Activated T-cell treated with anti-CD3 and anti-CD28 coated beads for 4 hours (primary cell): ENCODE data around the gene SLC39A12.
"Not testable (repeated sequence)": the region's sequence is repeated elsewhere in the genome, so short reads cannot be mapped to it uniquely, and the experiment has no call there.

Experiments
- DNase-seq: peaks from one replicate; pipeline ENCODE4 v3.0.0-alpha.2; 2020

SLC39A12 gene

DNA sequence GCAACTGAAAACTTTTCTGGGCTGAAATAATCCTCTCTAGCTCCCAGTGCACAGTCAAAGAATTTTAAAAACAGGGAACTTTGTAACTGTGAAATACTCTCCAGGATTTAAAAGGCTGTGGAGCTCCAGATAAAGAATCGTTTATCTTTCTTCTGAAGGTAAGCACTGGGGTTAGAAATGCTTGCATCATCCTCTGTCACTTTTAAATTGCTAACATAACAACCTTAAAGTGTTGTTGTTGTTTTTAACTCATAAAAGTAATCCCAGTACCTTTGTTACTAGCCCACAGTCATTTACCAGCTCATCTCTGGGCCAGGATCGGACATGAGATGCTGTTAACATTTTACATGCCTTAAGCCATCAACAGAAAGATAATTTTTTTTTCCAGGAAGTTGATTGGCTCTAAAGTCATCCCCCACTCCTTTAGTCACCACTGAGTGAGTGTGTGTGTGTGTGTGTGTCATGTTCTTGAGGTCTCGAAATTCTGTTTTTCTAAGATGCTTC lies at the start of gene SLC39A12:
TSS of gene SLC39A12 (plus strand) at position 51 of the 504 bp plus-strand sequence. CDS start 1,359 bp downstream, outside the sequence.
- no peak for DNase-seq

DNA sequence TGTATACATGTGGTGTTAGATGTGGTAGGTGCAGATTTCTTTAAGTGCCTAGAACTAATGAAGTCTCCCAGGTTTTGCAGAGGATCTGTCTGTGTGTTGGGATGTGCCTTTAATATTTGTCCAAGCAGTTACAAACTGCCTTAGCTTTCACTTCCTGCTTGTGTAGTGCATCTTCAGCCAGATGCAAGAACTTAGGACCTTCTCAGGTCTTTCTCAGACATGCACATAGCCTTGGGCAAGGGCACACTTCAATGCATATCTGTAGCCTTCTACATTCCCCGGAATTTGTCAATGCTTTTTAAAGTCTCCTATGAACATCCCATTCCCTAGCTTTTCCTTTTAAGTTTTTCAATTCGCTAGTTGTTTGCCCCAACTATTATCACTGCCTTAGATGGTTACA lies 47.2 kb upstream of the SLC39A12 start:
- DNase-seq: no peak

DNA sequence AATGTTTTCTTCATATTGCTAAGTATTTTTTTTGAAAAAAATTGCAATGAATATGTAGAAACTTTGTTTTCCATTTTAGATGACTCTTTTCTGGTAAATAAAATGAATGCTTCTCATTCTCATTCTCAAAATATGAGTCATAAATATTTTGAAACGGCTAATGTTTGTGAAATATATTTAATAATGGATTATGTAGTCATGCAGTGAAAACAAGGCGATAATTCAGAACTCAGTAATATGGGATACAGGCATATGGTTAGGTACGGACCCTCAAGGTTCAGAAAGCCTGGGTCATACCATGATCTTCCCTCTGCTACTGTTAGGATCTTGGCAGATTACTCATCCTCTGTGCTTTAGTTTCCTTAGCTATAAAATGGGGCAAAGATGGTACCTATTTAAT lies 46.2 kb upstream of the SLC39A12 start:
- no peak for DNase-seq

DNA sequence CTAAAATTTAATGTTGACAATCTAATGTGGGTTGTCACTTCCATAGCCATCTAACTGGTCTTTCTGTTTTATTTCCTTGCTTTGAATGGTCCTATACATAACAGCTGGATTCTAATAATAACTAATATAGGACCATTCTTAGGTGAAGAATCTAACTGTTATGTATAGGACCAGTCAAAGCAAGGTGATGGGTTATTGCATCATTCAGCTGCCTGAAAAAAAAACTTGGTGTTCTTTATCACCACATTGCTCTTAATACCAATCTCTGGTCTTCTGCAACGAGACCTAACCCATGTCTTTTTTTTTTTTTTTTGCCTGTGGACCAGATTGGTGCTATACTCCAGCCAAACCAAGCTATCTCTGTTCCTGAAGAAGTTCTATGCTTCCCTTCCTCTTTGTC lies 45.7 kb upstream of the SLC39A12 start:
- no peak for DNase-seq

DNA sequence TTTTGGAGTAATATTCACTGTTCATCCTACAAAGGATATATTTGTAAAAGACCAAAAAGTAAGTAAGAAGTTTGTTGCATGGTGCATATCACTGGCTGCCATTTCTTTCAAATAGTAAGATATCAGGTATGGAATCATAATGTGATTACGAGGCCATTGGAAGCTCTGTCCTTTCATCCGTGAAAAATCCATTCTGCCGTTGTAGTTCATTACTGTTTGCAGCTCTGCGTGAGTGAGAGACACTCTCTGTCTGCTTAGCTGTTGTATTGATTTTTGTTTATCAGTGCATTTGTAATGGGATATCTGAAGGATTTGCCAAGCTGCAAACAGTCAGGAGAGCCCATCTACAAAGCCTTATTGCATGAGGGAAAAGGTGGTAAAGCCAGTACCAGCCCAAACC lies 44.1 kb upstream of the SLC39A12 start:
- DNase-seq: no peak

DNA sequence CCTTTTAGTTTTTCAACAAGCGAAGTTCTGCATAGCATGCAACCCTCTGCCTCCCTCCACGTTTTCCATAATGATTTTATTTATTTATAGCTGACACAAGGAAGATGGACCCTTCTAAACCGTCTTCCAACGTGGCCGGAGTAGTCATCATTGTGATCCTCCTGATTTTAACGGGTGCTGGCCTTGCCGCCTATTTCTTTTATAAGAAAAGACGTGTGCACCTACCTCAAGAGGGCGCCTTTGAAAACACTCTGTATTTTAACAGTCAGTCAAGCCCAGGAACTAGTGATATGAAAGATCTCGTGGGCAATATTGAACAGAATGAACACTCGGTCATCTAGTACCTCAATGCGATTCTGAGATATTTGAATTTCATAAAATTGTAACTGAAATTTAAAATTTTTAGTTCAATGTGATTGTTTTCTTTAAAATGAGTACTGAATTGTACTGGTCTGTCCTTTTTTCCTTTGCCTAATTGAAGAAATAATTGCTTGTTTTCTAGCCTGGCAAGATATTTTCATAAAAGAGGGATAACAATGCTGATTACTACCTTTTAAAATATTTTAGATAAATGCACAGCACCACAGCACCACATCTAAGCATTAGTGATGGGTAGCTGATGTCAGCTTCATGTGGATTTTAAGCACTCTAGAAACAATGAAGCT lies 41.5 kb upstream of the SLC39A12 start:
- no peak for DNase-seq

DNA sequence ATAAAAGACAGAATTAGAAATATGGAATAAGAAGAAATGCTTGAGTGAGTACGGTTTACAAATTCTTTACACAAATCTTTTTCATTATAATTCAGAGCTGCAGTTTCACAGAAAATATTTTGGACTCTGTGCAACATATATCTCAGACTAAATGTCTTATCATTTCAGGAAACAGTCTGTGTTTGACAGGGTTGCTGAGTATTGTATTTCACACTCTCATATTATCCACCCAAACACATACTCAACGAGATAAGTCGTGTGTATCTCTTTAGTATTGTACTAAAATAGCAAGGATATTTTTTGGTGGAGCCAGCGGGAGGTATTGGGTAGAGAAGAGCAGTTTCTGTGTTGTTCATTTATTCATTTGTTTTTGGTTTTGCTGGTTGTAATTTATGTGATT lies 39.0 kb upstream of the SLC39A12 start:
- DNase-seq: no peak

DNA sequence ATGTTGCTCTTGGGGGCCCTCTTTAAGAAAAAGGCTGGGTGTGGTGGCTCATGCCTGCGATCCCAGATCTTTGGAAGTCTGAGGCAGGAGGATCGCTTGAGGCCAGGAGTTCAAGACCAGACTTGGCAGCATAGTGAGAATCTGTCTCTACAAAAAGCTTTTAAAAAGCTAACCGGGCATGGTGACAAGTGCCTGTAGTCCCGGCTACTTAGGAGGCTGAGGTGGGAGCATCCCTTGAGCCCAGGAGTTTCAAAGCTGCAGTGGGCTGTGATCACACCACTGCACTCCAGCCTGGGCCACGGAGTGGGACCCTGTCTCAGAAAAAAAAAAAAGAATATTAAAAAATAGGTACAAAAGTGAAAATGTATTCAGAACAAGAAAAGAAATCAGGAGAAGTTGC lies 38.1 kb upstream of the SLC39A12 start:
- no peak for DNase-seq

DNA sequence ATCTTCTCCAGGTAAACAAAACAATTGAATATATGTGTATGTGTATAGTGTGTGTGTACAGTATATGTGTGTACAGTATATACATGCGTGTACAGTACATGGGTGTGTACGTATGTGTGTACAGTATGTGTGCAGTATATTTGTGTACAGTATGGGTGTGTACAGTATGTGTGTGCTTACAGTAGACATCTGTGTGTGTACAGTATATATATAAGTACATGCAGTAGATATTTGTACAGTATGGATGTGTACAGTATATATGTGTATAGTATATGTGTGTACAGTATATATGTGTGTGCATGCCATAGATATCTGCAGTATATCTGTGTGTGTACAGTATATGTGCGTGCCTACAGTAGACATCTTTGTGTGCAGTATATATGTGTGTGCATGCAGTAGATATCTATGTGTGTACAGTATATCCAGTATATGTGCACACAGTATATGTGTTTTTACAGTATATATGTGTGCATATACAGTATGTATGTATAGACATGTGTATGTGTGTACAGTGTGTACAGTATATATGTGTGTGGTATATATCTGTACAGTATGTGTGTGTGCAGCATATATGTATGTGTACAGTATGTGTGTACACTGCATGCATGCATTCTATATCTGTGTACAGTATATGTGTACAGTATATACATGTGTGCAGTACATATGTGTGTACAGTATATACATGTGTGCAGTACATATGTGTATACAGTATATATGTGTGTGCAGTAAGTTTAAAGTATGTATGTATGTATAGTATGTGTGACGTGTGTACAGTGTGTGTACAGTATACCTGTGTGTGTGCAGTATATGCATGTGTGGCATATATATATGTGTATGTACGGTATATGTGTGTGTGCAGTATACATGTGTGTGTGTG lies 37.3 kb upstream of the SLC39A12 start:
- DNase-seq: no peak

DNA sequence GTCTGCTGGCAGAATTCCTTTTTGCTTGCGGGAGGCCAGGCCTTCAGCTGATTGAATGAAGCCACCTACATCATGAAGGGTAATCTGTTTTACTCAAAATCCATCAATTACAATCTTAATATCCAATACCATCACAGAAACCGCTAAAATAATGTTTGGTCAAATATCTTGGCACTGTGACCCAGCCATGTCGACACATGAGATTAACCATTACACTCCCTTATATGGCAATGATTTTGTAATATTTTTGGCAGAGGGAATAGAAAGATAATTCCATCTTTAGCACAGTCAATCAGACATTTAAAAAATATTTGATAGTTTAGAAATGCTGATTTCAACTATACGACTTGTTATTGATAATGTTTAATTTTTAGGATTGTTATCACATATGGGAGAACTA lies 36.5 kb upstream of the SLC39A12 start:
- DNase-seq: no peak

DNA sequence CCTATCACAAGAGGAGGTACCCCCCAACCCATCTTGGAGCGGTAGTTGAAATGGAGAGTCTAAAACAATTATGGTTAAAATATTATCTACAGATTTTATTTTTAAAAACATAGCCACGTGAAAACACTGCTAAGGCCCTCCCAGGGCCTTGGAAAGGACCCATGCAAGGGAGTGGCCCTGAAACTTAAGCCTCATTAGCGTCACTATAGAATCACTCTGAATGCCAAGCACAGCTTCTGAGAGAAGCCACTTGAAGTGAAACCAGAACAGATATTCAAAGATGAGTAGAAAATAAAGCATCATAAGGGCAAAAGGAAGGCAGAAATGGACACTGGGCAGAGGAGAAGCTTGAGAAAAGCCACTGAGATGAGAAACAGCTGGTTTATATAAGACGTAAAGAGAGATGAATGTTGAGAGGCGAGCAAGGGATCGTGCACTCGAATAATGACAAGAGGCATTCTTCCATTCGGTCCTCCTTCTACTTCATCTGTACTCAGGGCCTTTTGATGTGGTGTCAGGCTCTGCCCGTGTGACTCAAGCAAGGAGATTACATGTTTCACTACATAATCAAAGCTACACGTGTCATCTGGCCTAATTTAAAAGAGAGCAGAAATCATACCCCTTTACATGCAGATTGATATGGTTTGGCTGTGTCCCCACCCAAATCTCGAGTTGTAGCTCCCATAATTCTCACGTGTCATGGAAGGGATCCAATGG lies 33.4 kb upstream of the SLC39A12 start:
- no peak for DNase-seq

DNA sequence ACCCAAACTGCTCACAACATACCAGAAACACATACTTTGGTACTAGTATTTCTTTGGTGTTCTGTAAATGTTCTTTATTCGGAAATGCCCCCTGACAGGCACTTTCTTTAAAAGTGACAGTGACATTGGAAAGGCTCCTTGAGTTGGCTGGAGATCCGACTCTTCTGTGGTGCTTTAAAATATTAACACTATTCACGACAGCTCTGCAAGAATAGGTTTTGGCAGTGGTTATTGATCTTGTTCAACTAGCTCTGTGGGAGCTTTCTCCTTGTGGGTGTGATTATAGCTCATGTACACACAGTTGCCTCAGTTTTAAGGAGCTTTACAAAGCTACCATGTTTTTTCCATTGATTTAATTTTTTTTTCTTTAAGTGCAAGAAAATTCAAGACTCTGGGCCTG lies 30.3 kb upstream of the SLC39A12 start:
- DNase-seq: no peak

DNA sequence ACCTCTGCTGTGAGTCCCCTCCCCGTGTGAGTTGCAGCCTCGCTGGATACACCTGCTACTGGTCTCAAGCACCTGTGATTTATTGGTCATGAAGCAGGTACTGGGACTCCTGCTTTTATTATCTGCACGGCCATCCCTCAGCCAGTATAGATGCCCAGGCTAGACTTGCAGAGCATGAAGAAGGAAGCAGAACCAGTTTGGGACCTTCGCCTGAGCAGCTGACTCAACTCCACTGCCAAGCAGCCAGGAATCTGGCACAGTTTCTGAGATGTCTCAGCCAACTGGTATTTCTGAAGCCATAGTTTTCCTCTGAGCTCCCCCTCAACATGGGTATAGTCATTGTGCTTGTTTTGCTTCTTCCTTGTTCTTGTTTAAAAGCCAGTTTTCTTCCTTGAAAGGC lies 28.0 kb upstream of the SLC39A12 start:
- DNase-seq: no peak

DNA sequence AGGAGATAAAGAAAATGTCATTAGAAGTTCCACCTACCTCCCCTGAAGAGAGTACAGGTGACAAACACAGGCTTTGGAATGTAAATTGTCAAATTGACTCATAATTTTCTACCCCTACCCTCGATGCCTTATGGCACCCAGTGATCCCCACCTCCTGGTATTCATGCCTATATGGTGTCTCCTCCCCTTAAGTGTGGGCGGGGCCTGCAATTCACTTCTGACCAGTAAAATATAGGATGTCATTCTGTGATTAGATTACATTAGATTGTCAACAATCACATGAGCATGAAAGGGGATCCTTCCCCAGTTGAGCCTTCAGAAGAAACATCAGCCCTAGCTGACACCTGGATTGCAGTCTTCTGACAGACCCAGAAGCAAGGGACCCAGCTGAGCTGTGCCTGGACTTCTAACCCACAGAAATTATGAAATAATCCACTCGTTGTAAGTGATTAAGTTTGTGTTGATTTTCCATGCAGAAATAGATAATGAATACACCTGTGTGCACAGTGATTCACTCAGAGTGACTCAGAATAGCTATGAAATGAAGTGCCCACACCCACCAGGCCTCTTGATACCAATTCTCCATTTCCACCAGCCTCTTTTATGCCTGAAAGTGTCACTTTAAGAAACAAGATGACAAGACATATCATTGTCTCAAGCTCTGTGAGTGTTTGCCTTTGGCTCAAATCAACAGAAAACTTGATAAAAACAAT lies 8.5 kb upstream of the SLC39A12 start:
- no peak for DNase-seq

DNA sequence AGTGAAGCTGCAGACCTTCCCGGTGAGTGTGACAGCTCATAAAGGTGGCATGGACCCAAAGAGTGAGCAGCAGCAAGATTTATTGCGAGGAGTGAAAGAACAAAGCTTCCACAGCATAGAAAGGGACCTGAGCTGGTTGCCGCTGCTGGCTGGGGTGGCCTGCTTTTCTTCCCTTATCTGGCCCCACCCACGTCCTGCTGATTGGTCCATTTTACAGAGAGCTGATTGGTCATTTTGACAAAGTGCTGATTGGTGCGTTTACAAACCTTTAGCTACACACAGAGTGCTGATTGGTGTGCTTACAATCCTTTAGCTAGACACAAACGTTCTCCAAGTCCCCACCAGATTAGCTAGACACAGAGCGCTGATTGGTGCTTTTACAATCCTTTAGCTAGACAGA lies 1.4 kb upstream of the SLC39A12 start:
- not testable (repeated sequence) for DNase-seq

DNA sequence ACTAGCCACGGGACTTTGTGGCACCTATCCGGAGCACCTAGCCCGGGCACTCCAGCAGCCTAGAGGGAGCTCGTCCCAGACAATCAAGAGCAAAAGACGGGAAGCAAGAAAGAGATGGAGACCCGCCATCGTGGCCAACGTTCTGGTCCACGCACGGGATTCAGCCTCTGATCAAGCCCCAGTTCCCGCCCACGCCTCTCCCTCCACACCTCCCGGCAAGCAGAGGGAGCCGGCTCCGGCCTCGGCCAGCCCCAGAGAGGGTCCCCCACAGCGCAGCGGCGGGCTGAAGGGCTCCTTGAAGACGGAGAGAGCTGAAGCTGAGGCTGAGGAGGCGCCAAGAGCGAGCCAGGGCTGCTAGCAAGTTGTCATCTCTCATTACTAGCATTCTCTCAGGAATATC lies 992 bp upstream of the SLC39A12 start:
- DNase-seq: no peak

DNA sequence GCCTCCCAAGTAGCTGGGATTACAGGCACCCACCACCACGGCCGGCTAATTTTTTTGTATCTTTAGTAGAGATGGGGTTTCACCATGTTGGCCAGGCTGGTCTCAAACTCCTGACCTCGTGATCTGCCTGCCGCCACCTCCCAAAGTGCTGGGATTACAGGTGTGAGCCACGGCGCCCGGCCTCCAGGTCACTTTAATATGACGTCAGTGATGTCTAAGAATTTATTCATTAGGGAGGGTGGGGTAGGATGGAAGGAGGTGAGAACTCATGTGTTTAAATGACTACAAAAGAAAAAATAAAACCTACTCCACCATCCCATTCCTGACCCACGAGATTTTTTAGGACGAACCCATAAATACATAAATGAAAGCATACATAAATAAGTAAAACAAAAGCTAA lies 2.7 kb downstream of the SLC39A12 start:
- not testable (repeated sequence) for DNase-seq

DNA sequence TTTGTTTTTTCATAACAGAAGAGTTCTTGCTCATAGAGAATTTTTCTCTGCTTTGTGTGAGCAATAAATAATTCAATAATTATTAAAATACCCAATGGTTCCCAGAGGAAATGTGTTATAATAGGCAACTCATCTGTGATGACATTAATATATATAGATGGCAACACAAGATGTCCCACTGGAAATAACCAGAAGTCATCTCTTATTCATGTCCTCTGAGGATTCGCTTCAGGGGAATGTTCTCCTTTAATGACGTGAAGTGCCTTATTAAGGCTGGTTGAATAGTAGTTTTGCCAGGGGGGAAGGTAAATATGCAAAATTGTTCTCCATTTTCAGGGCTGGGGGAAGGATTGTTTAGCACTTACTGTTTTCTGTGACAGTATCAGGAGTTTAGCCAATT lies 3.1 kb downstream of the SLC39A12 start:
- DNase-seq: no peak

DNA sequence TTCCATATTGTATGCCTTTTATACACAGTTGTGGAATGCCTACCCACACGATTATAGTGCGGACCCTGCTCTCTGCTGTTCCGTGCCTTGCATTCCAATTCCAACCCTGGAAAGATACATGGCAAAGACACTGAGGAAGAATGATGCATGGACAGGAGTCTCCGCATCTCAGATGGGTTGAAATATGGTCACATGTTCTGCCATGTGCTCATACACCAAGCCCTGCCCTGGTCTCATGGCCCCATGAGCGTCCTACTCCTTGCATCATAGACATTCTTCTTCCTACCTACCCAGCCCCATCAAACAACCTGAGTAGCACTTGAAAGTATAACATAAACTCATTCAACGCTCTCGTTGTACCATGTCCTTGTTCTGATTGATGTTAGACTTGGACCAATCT lies 6.3 kb downstream of the SLC39A12 start:
- no peak for DNase-seq

DNA sequence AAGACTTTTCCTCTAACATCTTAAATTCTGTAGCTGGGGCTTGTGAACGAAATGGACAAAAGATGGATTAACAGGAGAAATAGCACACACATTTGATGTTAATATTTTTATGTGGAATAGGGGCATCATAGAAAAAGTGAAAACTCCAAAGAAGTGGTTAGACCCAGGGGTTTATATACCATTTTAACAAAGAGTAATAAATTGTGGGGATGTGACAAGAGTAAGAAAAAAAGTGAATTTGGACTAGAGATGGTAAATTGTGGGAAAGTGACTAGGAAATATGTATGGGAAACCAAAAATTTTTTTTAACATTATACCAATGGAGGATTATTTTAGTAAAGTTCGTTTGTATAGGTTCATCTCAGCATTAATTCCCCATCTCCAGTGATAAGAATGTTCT lies 8.2 kb downstream of the SLC39A12 start:
- DNase-seq: no peak

DNA sequence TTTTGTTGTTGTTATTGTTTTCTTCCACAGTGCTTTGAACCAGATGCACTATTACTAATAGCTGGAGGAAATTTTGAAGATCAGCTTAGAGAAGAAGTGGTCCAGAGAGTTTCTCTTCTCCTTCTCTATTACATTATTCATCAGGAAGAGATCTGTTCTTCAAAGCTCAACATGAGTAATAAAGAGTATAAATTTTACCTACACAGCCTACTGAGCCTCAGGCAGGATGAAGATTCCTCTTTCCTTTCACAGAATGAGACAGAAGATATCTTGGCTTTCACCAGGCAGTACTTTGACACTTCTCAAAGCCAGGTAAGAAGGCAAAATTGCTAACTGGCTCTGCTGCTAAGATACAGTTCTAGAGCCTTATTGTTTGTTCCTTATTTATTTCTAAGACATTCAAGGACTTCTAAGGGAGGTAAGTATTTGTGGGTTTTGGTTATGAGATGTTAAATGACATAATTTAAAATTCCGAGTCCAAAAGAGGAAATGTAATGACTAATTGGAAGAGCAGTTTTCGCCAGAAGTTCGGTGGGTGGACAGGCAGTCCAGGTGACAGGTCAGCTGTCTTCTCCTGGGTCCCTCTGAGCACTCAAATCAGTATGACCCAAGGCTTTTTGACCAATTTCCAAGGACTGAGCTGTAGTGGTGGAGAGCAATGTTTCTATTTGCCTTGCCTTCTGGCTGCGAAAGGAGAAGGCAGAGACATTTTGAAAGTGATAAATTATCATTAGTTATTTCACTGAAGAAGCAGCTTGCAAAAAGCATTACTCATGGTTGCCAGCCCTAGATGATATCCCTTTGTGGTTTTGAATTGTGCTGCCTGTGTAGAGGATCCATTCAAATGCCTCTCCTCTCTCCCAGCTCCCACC lies 10.1 kb downstream of the SLC39A12 start:
- DNase-seq: no peak

DNA sequence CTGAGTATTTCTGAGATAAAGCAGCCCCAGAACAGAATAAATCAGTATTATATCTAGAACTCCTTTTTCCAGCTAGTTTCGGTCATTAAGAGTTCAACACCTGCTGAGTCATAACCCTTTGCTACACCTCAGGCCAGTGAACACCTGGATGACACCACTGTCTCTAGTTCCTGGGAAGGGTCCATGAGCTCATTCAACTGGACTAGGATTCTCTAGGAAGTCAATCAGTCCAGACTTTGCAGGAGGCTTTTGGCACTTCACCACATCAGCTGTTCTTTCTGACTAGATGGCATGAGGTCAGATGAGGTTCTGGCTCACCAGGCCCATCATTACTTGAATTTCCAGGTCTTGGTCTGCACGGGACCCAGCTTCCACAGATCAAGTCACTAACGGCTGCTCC lies 11.7 kb downstream of the SLC39A12 start:
- no peak for DNase-seq
